ENCODE results near the gene IFITM5. TPM values are rescaled to one million over a fixed set of nuclear protein-coding genes. Genes with fewer than 3 reads are reported as not detected.

Gene IFITM5
- total RNA-seq, 2 donors from 2014 or later: not detected

- no peak for TF ChIP-seq CTCF (conservative IDR thresholded peaks at IDR 0.05)
- Histone ChIP-seq H3K9ac (ENCODE audit: extremely low read depth, low read length, poor library complexity, severe bottlenecking) (no peak overlapping the region), H3K27ac (ENCODE audit: low read depth, low read length) (no peak overlapping the region), H3K4me3 (ENCODE audit: low read length) (no peak overlapping the region), H3K4me1 (ENCODE audit: control insufficient read depth, insufficient read depth, low read length) (no peaks in the 10 kb centered on the region), H3K9me3 (ENCODE audit: control insufficient read depth, low read length) (no peaks in the 10 kb centered on the region), H3K36me3 (ENCODE audit: control insufficient read depth, insufficient read depth, low read length) (no peaks in the 10 kb centered on the region), H3K27me3 (ENCODE audit: control insufficient read depth, insufficient read depth, low read length, poor library complexity, severe bottlenecking) (peaks cover 44% of the 10 kb centered on the region)
- Mint-ChIP-seq H3K4me1 (peaks cover 7% of the 10 kb centered on the region), H3K4me3 (no peak overlapping the region), H3K9me3 (no peaks in the 10 kb centered on the region), H3K36me3 (ENCODE audit: low read depth) (no peaks in the 10 kb centered on the region), H3K27me3 (ENCODE audit: insufficient read depth) (peaks cover 51% of the 10 kb centered on the region), H3K27ac (no peak overlapping the region)
- DNase-seq: peak; percentile 38
- 87 to 91% methylated on average over 17 to 29 of the region's 29 CpGs for WGBS, 2 experiments (ENCODE audit: insufficient coverage in 1 of 2, insufficient read length in 1 of 2)
Observed at GRCh38 chr11:285021-285893, 14.1 kb downstream of the IFITM5 start.

DNA sequence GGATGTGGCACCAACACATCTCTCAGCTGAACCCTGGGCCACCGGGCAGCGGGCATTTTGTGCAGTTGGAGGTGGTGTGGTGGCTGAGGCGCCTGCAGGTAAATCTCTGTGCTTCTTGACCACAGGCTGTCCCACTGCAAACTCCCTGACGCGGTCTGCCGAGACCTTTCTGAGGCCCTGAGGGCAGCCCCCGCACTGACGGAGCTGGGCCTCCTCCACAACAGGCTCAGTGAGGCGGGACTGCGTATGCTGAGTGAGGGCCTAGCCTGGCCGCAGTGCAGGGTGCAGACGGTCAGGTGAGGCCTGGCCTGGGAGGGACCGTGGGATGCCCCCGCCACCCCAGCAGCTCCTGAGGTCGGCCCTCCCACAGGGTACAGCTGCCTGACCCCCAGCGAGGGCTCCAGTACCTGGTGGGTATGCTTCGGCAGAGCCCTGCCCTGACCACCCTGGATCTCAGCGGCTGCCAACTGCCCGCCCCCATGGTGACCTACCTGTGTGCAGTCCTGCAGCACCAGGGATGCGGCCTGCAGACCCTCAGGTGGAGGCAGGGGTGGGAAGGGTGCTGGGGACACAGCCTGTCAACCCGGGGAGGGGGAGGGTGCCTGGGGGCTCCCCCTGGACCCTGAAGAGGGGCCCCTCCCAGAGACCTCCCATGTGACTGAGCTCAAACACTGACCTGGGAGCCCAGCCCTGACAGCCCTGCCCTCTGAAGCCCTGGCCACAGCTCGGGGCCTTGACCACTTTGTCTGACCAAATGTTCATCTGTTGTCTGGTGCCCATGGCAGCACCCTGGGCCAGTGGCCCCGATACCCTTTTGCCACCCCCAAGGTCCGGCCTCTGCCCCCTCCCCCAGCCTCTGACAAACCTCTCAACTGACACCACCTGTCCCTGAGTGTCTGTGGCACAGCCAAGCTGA lies 15.0 kb downstream of the IFITM5 start:
- Histone ChIP-seq H3K27me3 (ENCODE audit: control insufficient read depth, insufficient read depth, low read length, poor library complexity, severe bottlenecking) (peaks cover 53% of the 10 kb centered on the region), H3K36me3 (ENCODE audit: control insufficient read depth, insufficient read depth, low read length) (no peaks in the 10 kb centered on the region), H3K4me3 (ENCODE audit: low read length) (no peak overlapping the region), H3K9me3 (ENCODE audit: control insufficient read depth, low read length) (no peaks in the 10 kb centered on the region), H3K9ac (ENCODE audit: extremely low read depth, low read length, poor library complexity, severe bottlenecking) (no peak overlapping the region), H3K4me1 (ENCODE audit: control insufficient read depth, insufficient read depth, low read length) (no peaks in the 10 kb centered on the region), H3K27ac (ENCODE audit: low read depth, low read length) (no peak overlapping the region)
- Mint-ChIP-seq H3K36me3 (ENCODE audit: low read depth) (no peaks in the 10 kb centered on the region), H3K4me1 (peaks cover 3% of the 10 kb centered on the region), H3K4me3 (no peak overlapping the region), H3K9me3 (no peaks in the 10 kb centered on the region), H3K27ac (no peak overlapping the region), H3K27me3 (ENCODE audit: insufficient read depth) (peaks cover 57% of the 10 kb centered on the region)
- WGBS, 2 experiments (ENCODE audit: insufficient coverage in 1 of 2, insufficient read length in 1 of 2): 89 to 90% methylated on average over 19 to 24 of the region's 24 CpGs
- TF ChIP-seq CTCF (conservative IDR thresholded peaks at IDR 0.05): no peak
- DNase-seq: peak; percentile 48

DNA sequence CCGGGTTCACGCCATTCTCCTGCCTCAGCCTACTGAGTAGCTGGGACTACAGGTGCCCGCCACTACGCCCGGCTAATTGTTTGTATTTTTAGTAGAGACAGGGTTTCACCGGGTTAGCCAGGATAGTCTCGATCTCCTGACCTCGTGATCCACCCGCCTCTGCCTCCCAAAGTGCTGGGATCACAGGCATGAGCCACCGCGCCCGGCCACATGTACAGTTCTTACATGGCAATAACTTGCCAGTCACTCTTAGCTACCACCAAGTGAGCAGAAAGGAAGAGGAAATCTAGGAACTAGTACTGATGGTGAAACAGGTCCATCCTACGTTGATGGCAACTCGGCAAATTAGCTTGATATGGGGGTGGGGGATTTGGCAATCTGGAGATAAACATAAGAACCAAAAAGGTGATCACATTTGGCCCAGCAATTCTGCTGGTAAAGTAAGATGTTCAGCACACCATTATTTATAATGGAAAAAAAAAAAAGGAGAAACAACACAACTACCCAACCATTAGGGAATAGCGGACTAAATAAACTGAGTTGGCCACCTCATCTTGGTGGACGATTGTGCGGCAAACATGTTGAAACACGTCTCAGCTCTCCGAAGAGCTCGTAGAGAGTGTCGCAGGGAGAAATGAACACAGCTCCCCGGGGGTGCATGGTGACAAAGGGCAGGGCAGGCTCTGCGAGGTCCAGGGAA lies 15.8 kb downstream of the IFITM5 start:
- no peak overlapping the region for H3K27ac Mint-ChIP-seq
- Histone ChIP-seq H3K27ac (ENCODE audit: low read depth, low read length) (no peak overlapping the region), H3K4me1 (ENCODE audit: control insufficient read depth, insufficient read depth, low read length) (no peaks in the 10 kb centered on the region), H3K27me3 (ENCODE audit: control insufficient read depth, insufficient read depth, low read length, poor library complexity, severe bottlenecking) (peaks cover 59% of the 10 kb centered on the region), H3K36me3 (ENCODE audit: control insufficient read depth, insufficient read depth, low read length) (no peaks in the 10 kb centered on the region), H3K9ac (ENCODE audit: extremely low read depth, low read length, poor library complexity, severe bottlenecking) (no peak overlapping the region), H3K4me3 (ENCODE audit: low read length) (no peak overlapping the region), H3K9me3 (ENCODE audit: control insufficient read depth, low read length) (no peaks in the 10 kb centered on the region)
- H3K4me1 Mint-ChIP-seq: peaks cover 3% of the 10 kb centered on the region
- peaks cover 62% of the 10 kb centered on the region for H3K27me3 Mint-ChIP-seq (ENCODE audit: insufficient read depth)
- DNase-seq: no peak
- no peak for TF ChIP-seq CTCF (conservative IDR thresholded peaks at IDR 0.05)
- 87 to 100% methylated on average over 8 to 23 of the region's 23 CpGs for WGBS, 2 experiments (ENCODE audit: insufficient coverage in 1 of 2, insufficient read length in 1 of 2)
- no peaks in the 10 kb centered on the region for H3K36me3 Mint-ChIP-seq (ENCODE audit: low read depth)
- H3K4me3 Mint-ChIP-seq: no peak overlapping the region
- no peaks in the 10 kb centered on the region for H3K9me3 Mint-ChIP-seq
